Left renal cortex interstitium (tissue), 4 donors: Measurements from ENCODE around the gene EYS. TPM values are rescaled to one million over a fixed set of nuclear protein-coding genes. Genes with fewer than 3 reads are reported as not detected.

Experiments
- DNase-seq, 4 donors: peaks; one replicate each; pipeline ENCODE4 v3.0.0-alpha.2; 2013; ENCODE audit warnings: low read depth in 4 of 4, low spot score in 2 of 4, missing footprints in 1 of 4
- polyA plus RNA-seq, 4 donors: library from polyadenylated mRNA; unstranded; fragments of 120-200 nt; gene quantifications; one replicate each; pipeline ENCODE4 v1.2.1, GENCODE V29; 2013; ENCODE audit not compliant: insufficient read length in 4 of 4

EYS gene
- polyA plus RNA-seq, 4 donors, result 0.43 to 0.81 (median 0.67) TPM

DNA sequence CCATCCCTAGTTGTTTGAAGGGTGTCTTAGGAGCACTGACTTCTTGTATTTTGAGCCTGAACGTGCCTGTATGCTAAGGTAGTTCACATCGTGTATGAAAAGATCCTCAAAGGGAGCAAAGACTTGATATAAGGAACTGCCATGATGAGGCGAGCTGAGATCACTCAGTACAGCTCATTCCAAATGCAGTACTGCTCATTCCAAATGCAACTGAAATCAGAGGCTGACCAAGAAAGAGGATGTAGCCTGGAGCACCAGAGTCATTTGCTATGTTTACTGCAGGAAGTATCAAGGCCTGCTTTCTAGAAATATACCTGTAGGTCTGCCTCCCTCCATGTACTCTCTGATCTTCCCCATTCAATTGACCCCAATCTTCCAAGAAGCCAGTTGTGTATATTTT is 832.2 kb downstream of the EYS start:
- DNase-seq, result no peak

DNA sequence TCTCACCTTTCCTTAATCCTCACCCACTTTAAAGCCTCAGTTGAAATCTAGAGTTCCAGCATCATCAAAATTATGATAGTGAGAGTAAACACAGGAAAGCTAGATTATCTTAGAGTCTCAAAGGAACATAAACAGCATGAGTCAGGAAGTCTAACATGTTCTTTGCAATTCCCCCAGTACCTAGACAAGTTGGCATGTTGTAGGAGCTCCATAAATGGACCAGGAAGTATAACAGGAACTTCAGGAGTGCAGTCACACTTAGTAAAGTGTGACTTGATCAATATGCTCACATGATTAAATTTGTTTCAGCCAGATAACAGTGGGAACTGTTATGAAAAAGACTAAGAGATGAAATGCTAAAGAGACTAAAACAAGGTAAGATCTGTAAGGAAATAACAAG is 834.4 kb downstream of the EYS start:
- no peak for DNase-seq

DNA sequence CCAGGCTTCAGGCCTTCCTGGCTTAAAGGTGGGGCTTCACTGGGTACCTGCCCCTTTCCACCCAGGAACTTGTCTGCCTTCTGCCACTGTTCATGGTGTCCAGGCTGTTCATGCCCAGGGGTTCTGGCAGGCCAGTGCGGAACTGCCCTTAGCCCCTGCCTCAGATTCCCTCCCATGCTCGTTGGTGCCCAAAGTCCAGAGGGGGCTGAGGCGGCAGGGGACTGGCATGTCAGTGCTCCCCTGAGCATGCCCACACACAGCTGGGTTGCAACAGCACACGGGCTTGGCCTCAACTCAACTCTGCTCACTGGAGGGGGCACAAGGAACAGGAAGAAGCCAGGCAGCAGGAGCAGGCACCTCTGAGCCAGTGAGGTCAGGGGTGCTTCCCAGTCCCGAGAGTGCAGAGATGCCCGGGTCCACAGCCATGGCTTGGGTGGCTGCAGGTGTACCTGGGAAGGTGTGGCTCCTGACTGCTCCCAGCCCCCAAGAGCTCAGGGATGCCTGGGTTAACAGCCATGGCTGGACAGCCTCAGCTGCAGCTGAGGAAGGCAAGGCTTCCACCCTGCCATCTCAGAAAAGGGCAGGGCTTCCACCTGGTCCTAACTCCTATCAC is 845.9 kb downstream of the EYS start:
- no peak for DNase-seq

DNA sequence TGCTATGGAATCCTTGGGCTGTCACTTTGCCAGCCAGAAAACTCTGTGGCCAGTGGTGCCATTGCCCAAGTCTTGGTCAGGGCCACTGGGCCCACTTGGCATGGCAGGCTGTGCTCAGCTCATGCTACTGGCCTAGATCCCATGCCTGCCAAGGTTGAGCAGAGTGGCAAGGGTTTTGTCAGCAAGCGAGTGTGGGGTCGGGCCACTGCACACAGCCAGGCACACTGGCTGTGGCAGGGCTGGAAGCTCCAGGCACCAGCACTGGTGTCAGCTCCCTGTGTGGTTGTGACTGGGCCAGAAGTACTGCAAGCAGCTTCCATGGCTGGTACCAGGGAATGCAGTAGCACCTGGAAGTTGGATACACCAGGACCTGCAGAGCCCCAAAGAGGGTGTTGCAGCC is 846.8 kb downstream of the EYS start:
- DNase-seq, result no peak

DNA sequence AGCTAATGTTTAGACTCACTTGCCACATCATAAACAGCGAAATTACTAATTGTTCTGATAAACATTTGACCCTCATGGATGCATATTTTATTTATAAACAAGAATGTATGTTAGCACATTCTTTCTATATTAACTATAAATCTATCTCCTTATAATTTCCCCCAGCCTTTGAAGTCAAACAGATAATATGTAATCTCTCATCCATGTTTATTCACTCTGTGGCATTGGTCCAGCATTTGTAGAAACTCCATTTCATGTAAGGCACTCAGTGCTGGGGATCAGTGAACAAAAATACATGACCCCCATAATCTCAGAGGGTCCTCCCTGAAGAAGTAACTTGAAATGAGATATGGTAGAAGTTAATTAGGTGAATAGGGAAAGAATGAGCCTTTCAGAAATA is 856.9 kb downstream of the EYS start:
- no peak for DNase-seq

DNA sequence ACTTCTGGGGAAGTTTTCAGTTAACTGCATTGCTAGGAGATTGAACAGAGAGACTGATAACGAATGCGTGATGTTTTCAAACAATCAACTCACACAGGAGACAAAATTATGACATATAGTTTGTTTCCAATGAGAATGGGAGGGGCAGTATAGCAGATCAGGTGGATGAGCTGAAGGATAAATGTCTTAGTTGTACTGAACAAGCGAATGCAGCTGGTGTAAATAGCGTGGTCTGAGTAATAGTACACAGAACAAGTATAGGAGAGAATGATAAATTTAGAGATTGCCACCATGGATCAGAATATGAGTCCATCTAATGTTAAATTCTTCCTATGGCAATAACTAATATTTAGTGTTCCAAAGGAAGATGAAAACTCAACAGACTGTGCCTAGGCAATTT is 858.6 kb downstream of the EYS start:
- no peak for DNase-seq

DNA sequence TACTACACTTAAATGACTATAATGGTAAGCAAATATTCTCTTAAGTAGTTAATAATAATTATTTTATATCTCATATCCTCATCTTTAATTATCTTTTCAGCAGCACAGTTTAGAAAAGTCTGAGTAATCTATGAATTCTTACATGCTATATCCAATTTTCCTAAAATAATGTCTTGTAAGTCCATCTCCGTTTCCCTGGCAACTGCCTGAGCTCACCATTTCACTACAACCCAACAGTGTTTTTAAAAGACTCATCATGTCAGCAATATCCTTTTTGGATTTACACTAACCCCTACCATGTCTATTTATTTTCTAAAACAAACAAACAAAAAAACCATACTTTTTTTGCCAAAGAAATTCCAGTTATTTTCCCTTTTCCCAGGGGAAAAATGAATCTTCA is 859.6 kb downstream of the EYS start:
- DNase-seq, result no peak

DNA sequence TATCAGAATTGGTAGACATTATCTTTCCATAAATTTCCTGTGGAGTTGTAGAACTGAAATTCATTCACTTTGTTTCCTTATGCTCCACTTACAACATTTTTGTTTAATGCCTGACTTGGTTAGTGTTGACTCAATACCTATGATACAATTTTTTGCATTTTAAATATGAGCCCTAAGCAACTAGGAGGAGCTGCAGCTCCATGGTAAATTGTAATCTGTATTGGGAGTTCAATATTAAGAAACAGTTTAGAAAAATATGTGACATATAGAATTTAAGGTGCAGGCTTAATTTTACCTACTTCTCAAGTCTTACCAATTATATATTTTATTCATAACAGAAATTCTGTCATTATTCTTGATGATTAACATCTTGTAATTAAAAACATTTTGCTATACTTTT is 868.3 kb downstream of the EYS start:
- DNase-seq, result no peak

DNA sequence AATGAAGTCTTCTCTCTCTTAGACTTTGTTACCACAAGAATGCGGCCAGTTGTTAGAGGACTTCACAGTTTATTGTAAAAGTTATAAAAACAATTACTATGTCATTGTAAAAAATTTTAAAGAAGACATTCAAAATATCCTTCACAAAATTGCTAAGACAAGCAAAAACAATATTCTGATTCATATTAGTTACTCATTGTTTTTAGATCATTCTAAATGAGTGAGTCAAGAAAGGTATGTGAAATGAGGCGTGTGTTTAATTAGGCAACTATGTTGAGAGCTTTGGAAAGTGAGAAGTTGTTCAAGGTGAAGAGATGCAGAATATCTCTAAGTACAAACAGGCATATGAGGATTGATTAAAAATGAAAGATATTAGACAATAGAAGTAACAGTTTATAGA is 875.3 kb downstream of the EYS start:
- no peak for DNase-seq

DNA sequence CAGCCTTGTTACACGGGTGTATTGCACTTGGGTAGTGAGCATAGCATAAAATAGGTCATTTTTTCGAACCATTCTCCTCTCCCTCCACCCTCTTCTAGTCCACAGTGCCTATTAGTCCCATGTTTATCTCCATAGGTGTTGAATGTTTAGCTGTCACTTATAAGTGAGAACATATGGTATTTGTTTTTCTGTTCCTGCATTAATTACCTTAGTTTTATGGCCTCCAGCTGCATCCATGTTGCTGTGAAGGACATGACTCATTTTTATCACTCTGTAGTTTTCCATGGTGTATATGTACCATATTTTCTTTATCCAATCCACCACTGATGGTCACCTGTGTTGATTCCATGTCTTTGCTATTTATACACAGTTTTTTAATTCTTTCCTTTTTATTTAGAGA is 889.5 kb downstream of the EYS start:
- DNase-seq, result no peak

DNA sequence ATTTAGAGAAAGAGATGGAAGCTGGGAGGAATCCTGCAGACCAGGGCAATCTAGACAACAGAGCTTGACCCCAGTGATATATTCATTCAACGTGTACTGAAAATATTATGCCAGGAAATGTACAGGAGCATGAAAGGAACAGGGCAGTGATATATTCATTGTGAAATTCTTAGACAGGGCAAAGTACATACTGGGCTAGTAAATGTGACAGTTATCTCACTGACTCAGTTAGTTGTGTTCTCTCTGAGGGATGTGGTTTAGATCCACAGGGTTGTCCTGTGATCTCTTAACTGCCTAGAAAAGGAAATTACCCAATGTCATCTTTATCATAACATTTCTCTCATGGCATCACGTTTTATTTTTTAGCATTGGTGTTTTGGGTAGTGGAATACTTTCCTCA is 891.3 kb downstream of the EYS start:
- DNase-seq, result no peak

DNA sequence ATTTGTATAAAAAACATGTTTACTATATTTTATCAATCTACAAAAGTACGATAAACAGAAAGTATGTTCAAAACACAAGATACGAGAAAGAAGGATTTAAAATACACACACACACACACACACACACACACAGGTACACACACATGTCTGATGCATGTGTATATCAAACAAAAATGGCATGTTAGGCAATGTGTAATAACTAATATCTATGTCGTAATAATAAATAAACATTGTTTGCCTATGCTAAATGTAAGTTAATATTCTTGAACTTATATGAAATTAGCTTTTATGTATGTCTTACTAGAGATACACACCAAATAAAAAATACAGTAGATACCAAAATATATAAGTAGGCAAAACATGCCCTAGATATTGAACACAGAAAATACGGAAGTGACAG is 894.9 kb downstream of the EYS start:
- DNase-seq, result no peak

DNA sequence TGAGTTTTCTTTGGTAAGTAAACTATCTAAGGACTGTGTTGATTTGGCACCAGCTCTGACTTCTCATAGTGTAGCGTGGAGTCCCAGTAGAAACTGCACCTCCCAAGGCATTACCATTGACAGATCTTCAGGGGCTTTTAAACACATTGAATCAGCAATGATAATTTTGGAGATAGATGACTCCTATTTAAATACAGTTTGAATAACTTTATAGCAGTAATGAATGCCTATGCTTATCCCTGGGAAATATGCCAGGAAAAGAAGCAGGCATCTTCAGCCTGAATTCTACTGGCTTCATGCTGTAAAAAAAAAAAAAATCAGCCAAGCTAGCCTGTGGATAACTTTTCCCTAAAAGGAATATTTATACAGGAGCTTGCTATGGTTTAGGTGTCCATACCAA is 895.9 kb downstream of the EYS start:
- DNase-seq, result no peak

DNA sequence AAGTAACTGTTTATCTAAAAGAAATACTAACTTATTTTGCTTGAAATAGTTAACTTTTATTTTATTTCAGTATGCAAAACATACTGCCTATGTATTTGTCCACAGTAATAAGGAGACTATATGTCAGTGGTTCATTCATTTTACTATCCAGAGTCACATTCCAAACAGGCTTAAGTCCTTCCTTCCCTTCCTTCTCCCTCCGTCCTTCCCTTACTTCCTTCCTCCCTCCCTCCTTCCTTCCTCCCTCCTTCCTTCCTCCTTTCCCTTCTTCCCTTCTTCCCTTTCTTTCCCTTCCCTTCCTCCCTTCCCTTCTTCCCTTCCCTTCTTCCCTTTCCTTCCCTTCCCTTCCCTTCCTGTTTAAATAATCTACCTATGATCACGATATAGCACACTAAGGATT is 899.2 kb downstream of the EYS start:
- no peak for DNase-seq

DNA sequence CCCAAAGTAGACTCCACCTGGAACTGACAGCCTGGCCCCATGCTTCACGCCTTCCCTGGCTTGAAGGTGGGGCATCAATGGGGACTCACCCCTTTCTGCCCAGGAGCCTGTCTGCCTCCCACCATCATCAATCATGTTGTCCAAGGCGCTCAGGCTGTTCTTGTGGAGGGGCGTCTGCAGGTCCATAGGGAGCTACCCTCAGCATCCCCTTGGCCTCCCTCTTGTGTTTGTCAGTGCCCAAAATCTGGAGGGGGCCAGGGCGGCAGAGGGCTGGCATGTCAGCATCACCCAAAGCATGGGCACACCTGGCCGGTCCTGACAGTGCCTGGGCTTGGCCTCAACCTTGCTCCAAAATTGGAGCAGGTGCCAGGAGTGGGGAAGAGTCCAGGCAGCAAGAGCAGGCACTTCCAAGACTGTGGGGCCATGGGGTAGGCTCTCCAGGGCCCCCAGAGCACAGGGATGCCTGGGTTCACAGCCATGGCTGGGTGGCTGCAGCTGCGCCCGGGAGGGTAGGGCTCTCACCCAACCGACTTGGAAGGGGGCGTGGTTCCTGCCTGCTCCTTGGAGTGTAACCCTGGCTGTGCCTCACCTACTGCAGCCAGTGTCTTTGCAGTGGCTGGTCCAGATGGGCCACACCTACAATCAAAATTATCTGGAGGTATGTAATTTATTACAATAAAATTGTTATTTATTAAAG is 903.4 kb downstream of the EYS start:
- no peak for DNase-seq

DNA sequence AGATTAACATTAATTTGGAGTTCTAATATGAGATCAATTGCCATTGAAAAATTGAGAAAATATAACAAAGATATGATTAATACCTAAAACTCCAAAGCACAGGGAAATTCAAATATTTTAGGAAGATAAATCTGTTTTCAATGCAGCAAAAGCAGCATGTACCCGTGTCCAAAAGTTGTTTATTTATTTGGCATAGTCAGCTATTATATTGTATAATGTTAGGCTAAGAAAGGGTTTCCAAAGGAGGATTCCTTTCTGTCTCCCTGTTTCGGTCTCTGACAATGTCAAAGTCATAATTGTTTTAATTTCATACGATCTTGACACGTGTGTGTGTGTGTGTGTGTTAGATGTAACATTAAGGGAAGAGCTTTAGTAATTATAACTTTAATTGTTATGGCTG is 914.5 kb downstream of the EYS start:
- no peak for DNase-seq

DNA sequence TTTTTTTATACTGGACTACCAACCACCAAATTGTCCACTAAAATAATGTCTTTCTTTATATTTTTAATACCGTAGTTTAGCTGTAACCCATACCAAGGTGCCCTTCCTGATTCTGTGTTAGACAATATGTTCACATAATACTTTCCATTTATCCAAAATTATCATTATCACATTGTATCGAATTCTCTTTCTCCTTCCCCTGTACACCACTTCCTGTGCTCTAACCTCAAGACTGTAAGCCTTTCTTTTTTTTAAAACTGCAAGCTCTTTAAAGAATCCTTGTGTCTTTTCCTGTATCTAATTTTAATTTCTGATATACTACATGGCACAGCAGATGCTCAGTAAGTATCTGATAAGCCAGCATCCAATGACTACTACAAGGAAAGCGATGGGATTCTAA is 917.5 kb downstream of the EYS start:
- DNase-seq, result no peak

DNA sequence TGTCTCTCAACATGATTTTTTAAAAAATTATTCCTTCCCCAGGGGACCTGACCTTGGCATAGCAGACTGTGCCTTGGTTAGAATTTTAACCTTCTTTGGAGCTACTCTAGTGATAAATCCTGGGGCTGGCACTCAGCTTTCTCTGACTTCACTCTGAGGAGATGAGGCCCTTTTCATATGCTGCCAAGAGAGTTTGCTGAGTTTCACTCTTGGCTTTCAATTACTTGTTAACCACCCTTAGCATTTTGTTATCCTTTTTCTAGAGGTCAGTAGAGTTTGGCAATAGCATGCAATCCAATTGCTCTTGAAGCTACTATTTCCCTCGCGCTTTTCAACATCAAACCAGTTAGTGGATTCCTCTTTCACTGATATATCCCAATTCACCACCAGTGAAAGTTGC is 920.3 kb downstream of the EYS start:
- DNase-seq, result no peak

DNA sequence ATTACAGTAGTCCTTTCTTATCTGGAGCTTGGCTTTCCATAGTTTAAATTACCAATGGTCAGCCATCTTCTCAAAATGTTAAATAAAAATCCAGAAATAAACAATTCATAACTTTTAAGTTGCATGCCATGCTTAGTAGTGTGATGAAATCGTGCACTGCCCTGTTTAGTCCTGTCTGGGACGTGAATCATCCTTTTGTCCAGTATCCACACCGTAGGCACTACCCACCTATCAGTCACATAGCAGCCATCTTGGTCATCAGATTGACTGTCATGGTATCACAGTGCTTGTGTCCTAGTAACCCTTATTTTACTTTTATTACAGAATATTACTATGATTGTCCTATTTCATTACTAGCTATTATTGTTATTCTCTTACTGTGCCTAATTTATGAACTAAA is 924.1 kb downstream of the EYS start:
- DNase-seq, result no peak

DNA sequence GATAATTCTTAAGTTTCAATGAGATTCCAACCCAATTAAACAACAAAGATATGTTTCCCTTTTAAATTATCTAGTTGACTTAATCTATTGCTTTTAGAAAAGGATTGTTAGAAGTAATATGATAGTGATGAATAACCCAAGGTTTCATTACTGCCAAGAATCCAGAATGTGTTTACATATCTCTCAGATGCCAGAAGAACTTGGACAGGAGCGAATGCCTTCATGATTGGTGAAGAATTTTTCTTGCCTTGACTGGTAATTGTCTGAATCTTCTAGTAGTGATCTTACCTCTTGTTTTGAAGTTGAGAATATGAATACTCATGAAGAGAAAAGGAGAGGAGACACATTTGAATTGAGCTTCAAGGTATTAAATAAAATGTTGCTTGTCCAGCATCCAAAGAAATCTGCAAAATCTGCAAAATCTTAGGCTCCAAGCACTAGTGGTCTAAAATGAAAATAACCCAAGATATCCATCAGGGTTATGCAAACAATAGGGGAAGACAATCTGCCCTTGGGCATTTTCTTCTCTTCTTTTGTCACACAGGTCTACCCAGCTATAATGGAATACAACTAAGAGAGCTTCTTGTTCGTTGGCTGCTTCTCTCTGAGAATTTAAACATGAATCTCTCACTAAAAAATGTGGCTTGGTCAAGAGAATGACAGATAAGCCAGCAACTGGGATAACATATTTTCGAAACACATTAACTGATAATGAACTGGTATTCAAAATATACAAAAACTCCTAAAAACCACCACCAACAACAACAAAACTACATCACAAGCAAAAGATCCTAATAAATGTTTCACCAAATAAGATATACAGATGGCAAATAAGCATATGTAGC is 928.9 kb downstream of the EYS start:
- DNase-seq, result no peak

DNA sequence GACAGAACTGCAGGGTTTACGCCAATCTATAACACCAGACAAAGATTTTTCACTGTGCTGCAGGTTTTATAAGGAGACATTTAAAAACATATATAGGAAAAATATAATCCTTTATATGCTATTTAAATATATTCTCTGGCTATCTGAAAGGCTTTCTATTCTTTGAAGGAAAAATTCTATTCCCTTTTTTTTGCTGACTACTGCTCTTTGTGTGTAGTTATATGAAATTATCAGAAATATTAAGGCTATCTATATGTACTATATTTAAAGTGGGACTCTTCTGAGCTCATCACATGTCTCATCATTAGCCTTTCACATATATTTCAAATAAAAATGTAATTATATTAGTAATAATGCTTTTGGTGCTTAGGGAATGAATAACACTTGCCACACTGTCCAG is 930.7 kb downstream of the EYS start:
- DNase-seq, result no peak

DNA sequence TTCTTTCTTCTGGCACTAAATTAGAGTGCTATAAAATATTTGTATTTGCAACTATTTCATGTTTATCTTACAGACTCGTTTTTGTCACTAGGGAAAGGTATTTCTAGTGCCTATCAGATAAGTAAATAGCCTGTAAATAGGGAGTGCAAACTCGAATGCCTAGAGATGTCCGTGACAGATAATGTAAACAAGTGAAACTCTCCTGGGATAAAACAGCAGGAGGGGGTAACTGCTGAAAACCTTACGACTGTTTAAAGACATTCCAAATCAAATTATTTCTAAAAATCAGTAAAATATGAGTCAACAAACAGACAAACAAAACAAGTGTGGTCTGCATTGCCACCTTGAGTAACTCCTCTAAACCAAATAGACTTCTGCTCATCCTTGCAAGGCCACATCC is 932.1 kb downstream of the EYS start:
- no peak for DNase-seq
